Activated T-cell treated with anti-CD3 and anti-CD28 coated beads for 48 hours (primary cell): Measurements from ENCODE around the gene DESI1.
A peak's percentile ranks its signal among the peaks of the same experiment; 100 is the strongest.
"Not testable (repeated sequence)": the region's sequence is repeated elsewhere in the genome, so short reads cannot be mapped to it uniquely, and the experiment has no call there.

Experiments used
- DNase-seq: peaks from one replicate; pipeline ENCODE4 v3.0.0-alpha.2; 2020; ENCODE audit warnings: low read depth

The DESI1 gene

GRCh38 chr22:41634610-41635009, 13.8 kb upstream of the DESI1 start:
- not testable (repeated sequence) for DNase-seq

GRCh38 chr22:41631615-41632014, 10.8 kb upstream of the DESI1 start:
- not testable (repeated sequence) for DNase-seq

DNA sequence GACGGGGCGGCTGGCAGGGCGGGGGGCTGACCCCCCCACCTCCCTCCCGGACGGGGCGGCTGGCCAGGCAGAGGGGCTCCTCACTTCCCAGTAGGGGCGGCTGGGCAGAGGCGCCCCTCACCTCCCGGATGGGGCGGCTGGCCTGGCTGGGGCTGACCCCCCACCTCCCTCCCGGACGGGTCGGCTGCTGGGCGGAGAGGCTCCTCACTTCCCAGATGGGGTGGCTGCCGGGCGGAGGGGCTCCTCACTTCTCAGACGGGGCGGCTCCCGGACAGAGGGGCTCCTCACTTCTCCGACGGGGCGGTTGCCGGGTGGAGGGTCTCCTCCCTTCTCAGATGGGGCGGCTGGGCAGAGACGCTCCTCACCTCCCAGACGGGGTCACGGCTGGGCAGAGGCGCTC, 10.3 kb upstream of the DESI1 start:
- not testable (repeated sequence) for DNase-seq

GRCh38 chr22:41625577-41625976, 4.7 kb upstream of the DESI1 start:
- no peak for DNase-seq

GRCh38 chr22:41621911-41622179, 1.0 kb upstream of the DESI1 start:
- DNase-seq, result no peak

GRCh38 chr22:41621099-41621910, 462 bp upstream of the DESI1 start, which contains the start of gene XRCC6:
TSS of gene XRCC6 (plus strand) at chr22:41621295. CDS start at chr22:41622005, 710 bp downstream.
- peak; percentile 99 for DNase-seq

GRCh38 chr22:41619979-41620588, 759 bp downstream of the DESI1 start:
- DNase-seq, result peak; percentile 50

DNA sequence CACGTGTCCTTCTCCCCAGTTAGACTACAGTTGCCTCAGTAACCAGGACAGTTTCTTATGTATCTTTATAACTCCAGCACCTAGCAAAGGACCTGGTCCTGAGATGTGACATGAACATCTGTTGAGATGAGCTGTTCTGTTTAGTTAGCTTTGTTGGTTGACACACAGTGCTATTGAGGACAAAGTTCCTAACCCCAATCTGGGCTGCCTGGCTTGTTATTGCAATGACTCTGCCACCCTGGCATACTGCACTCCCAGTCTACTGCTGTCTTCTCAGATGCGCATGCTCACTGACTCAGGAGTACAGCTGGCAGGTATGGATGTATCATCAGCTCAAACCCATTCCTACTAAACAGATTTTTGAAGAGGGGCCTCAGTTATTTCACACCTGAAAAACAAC, 7.4 kb downstream of the DESI1 start:
- DNase-seq, result no peak

GRCh38 chr22:41612603-41613306, 8.1 kb downstream of the DESI1 start:
- DNase-seq, result no peak

DNA sequence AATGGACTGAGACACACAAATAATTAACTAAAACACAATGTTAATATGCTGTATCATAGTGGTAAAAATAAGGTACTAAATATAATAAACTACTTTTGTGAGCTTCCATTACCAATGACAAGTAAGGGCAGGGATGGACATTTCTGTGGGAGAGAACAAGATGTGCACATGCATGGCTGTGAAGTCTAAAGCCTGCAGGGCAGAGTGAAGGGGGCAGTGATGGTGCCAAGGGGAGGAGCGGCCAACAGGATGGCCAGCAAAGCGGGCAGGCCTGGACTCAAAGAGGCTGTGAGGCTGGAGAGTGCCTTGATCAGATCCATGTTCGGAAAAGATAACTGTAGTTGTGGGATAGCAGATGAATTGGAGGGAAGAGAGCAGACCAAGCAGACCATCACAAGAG, 12.5 kb downstream of the DESI1 start:
- no peak for DNase-seq

DNA sequence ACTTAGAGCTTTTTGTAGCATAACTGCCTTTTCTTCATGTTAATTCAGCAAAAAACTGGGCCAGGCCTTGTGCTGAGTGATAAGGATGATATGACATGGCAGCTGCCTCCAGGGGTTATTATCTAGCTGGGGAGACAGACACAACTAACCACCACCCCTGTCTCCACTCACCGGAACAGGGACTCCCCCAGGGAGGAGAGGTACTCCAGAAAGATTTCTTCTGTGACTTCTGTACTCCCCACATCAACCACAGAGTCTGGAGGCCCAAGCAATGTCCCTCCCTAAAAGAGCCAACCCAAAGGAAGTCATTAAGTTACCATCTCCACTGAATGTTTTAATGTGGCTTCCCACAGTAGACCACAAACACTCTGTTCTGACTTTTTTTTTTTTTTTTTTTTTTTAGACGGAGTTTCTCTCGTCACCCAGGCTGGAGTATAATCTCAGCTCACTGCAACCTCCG, 16.9 kb downstream of the DESI1 start:
- DNase-seq, result peak; percentile 55

- no peak for DNase-seq
Measured at GRCh38 chr22:41600976-41601375, 19.9 kb downstream of the DESI1 start.

GRCh38 chr22:41598891-41599635, 21.8 kb downstream of the DESI1 start:
- no peak for DNase-seq

DNA sequence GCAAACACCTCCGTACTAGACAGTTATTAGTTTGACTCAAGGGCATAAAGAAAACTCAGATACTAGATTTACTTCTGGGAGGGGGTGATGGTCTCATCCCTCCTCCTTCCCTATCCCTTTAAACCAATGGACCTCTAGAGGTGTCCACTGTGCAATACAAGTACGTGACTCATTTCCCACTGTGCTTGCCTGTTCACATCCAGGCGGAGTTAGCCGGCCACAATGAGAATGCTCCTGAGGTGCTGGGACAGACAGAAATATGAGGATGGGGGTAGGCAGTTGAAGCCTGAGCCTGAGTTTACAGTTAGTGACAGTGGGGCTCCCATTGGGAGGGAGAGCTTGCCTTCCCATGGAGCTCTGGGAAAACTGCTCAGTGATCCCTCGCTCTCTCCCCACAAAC, 22.8 kb downstream of the DESI1 start:
- DNase-seq, result no peak

DNA sequence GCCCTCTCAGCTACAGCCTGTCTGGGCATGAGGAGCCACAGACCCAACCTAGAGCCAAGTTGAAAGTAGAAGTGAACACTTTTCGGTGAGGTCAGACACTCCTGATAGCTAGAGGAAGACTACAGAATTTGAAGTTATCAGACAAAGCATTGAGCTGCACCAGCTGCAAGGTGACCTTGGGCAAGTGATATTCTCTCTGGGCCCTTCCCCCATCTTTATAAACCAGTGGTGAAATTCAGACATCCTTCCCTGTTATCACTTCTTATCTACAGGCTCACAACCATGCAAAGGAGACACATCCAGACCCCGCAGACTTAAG, 23.2 kb downstream of the DESI1 start:
- DNase-seq, result no peak

GRCh38 chr22:41596776-41597634, 23.8 kb downstream of the DESI1 start:
- peak; percentile 39 for DNase-seq

GRCh38 chr22:41595703-41596102, 25.1 kb downstream of the DESI1 start:
- DNase-seq, result no peak

GRCh38 chr22:41593336-41593960, 27.4 kb downstream of the DESI1 start:
- not testable (repeated sequence) for DNase-seq

- peak; percentile 100 for DNase-seq
Measured at GRCh38 chr22:41589391-41590241, 31.2 kb downstream of the DESI1 start, which contains the start of gene PMM1. TSS of gene PMM1 (minus strand) at chr22:41589840. CDS start at chr22:41589805, 35 bp downstream.

DNA sequence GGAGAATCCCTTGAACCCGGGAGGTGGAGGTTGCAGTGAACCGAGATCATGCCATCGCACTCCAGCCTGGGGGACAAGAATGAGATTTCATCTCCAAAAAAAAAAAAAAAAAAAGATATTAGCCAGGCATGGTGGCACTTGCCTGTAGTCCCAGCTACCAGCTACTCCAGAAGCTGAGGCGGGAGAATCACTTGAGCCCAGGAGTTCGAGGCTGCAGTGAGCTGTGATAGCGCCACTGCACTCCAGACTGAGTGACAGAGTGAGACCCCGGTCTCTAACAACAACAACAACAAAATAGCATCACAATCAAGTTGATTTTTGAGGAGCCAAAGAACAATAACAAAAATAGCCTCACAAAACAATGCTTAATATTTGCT, 33.5 kb downstream of the DESI1 start:
- DNase-seq, result no peak
